K562 (cell line): ENCODE results near the gene SHISAL1. TPM values are rescaled to one million over a fixed set of nuclear protein-coding genes. Genes with fewer than 3 reads are reported as not detected.

Experiments
- ATAC-seq: fragments of 200-7000 bp; cut with Tn5 transposase; 3 replicates; pipeline ENCODE4 v1.9.1; 2020; ENCODE audit warnings: moderate library complexity
- BruUV-seq: library from RNA; stranded (reverse); fragments of 400-500 nt; replicated peaks from 2 replicates; lab custom pipeline; 2021; lab: Mats Ljungman, UMichigan
- CTCF ChIA-PET: fragments of 300-600 bp; formaldehyde crosslinking; extraction: SDS; loops from one replicate; lab custom pipeline; 2021; ENCODE audit warnings: low intra/inter-chr PET ratio; lab: Yijun Ruan, JAX
- POLR2A ChIA-PET: fragments of 300-600, 350-650 bp; sonication (Branson Sonifier 250); formaldehyde crosslinking; extraction: SDS; loops from one replicate; lab custom pipeline; 2021; ENCODE audit warnings: antibody characterized with exemption, inconsistent platforms; lab: Yijun Ruan, JAX
- DNase-seq, 4 experiments: peaks; one replicate each; pipeline versions ENCODE4 v3.0.0 to v3.0.0-alpha.2; 2011 to 2018; ENCODE audit warnings: low spot score in 3 of 4, mixed read lengths in 3 of 4; ENCODE audit errors: extremely low read depth in 1 of 4
- FAIRE-seq: peaks from 2 replicates; lab custom pipeline; 2011; peaks lifted over from hg19 to GRCh38; lab: Jason Lieb, UNC
- H2AFZ ChIP-seq: 2 replicates; pipeline ENCODE4 v1.6.0; 2011; ENCODE audit warnings: low read depth, low read length, control low read depth, inconsistent platforms
- H3K27ac ChIP-seq: fragments of 200-600 bp; 3 replicates; pipeline ENCODE4 v1.8.0; 2011; ENCODE audit warnings: low read depth, mild to moderate bottlenecking, control low read depth, inconsistent platforms, low read length, moderate library complexity, mixed read lengths; ENCODE audit errors: extremely low read depth
- H3K27me3 ChIP-seq, 2 experiments: fragments of 300-600 bp in 1 of 2; 2 replicates in 1 of 2; 3 replicates in 1 of 2; pipeline versions ENCODE4 v1.6.0 to v1.8.0; 2011; ENCODE audit warnings: inconsistent platforms in 2 of 2, low read length in 2 of 2, mild to moderate bottlenecking in 1 of 2, mixed read lengths in 1 of 2, moderate library complexity in 1 of 2; ENCODE audit not compliant: control insufficient read depth in 2 of 2, insufficient read depth in 2 of 2
- H3K36me3 ChIP-seq: fragments of 300-600 bp; 3 replicates; pipeline ENCODE4 v1.8.0; 2011; ENCODE audit warnings: mild to moderate bottlenecking, low read length, inconsistent platforms; ENCODE audit not compliant: control insufficient read depth, insufficient read depth
- H3K4me1 ChIP-seq, 2 experiments: fragments of 200-600 bp in 1 of 2; replicated peaks in 1 of 2; 2 replicates in 1 of 2; 3 replicates in 1 of 2; pipeline versions ENCODE4 v1.5.1 to v1.8.0; 2011; ENCODE audit warnings: inconsistent platforms in 2 of 2, low read length in 2 of 2, mild to moderate bottlenecking in 1 of 2, mixed read lengths in 1 of 2, moderate library complexity in 1 of 2; ENCODE audit not compliant: control insufficient read depth in 2 of 2, insufficient read depth in 2 of 2
- H3K4me2 ChIP-seq: 2 replicates; pipeline ENCODE4 v1.6.1; 2011; ENCODE audit warnings: low read length, control low read depth, inconsistent platforms, mixed read lengths; ENCODE audit not compliant: insufficient read depth
- H3K4me3 ChIP-seq: fragments of 200-600 bp; sonication (generic), shearing (Covaris generic); 2 replicates; pipeline ENCODE4 v1.5.1; 2016; ENCODE audit warnings: control low read depth, inconsistent platforms
- H3K79me2 ChIP-seq: fragments of 200-600 bp; 3 replicates; pipeline ENCODE4 v1.8.0; 2011; ENCODE audit warnings: low read length, inconsistent platforms; ENCODE audit not compliant: control insufficient read depth, insufficient read depth
- H3K9ac ChIP-seq, 2 experiments: 2 replicates each; pipeline versions ENCODE4 v1.6.0 to v1.6.1; 2011; ENCODE audit warnings: low read depth in 2 of 2, low read length in 2 of 2, control low read depth in 1 of 2, inconsistent platforms in 1 of 2, mild to moderate bottlenecking in 1 of 2, mixed read lengths in 1 of 2; ENCODE audit not compliant: insufficient read depth in 1 of 2
- H3K9me1 ChIP-seq: one replicate; pipeline ENCODE4 v1.6.0; 2011; ENCODE audit warnings: inconsistent platforms, mild to moderate bottlenecking, low read length, moderate library complexity; ENCODE audit not compliant: control insufficient read depth, insufficient read depth
- H3K9me3 ChIP-seq: replicated peaks from 2 replicates; pipeline ENCODE4 v1.5.1; 2011; ENCODE audit warnings: low read depth, low read length, inconsistent platforms; ENCODE audit not compliant: control insufficient read depth, insufficient read depth
- H4K20me1 ChIP-seq: replicated peaks from 2 replicates; pipeline ENCODE4 v1.6.1; 2011; ENCODE audit warnings: low read length, inconsistent platforms, mixed read lengths; ENCODE audit not compliant: control insufficient read depth, insufficient read depth
- BRD4 ChIP-seq: fragments of 200-600 bp; sonication (generic); IDR thresholded peaks from 2 replicates; pipeline ENCODE4 v1.6.1; 2017; ENCODE audit warnings: inconsistent platforms
- NEUROD1 ChIP-seq: fragments of 150-350 bp; IDR thresholded peaks from 2 replicates; pipeline ENCODE4 v1.6.1; 2014; ENCODE audit warnings: borderline replicate concordance, low read length, low read depth; ENCODE audit not compliant: partially characterized antibody
- SMAD2 ChIP-seq: fragments of 150-350 bp; IDR thresholded peaks from 2 replicates; pipeline ENCODE4 v1.6.1; 2014; ENCODE audit warnings: low read depth, mild to moderate bottlenecking, low read length
- TAF7 ChIP-seq: fragments of 450-650 bp; IDR thresholded peaks from 2 replicates; pipeline ENCODE4 v1.6.1; 2016; ENCODE audit warnings: missing genetic modification characterization, missing compliant biosample characterization
- ZFP36 ChIP-seq: fragments of 150-350 bp; IDR thresholded peaks from 2 replicates; pipeline ENCODE4 v1.6.1; 2018; ENCODE audit warnings: low read length, low read depth; ENCODE audit not compliant: partially characterized antibody
- WGBS: fragments of 100-300 bp; shearing (Covaris generic); methylation state at CpG from one replicate; pipeline ENCODE4 v1.1.6; 2016; ENCODE audit warnings: low coverage, mixed read lengths; ENCODE audit not compliant: insufficient coverage; ENCODE audit errors: missing lambda C conversion rate; 5-methylcytosine and 5-hydroxymethylcytosine counted together
- in situ Hi-C: fragments of 300-500 bp; cut with MboI; formaldehyde crosslinking; loops from 4 replicates; pipeline ENCODE4 v1.15.0; 2018; ENCODE audit warnings: inconsistent platforms, mixed read lengths
- intact Hi-C: fragments of 100-400 bp; cut with micrococcal nuclease; formaldehyde crosslinking; loops from 2 replicates; pipeline ENCODE4 v1.14.2; 2022
- polyA plus RNA-seq, 8 experiments: library from polyadenylated mRNA; depleted of rRNA in 4 of 8; stranded (reverse) in 5 of 8; unstranded in 3 of 8; fragments of >200 nt; fragmentation: Nextera tagmentation in 2 of 8; fragmentation: Illumina TruSeq in 1 of 8; extraction: Ambion mirVana in 2 of 8; extraction: Trizol in 1 of 8; gene quantifications; 2 replicates each; pipeline versions ENCODE4 v1.2.1 to v1.2.3, GENCODE V29; 2011 to 2014; ENCODE audit warnings: inconsistent platforms in 1 of 8, missing spikeins in 1 of 8
- total RNA-seq, 7 experiments: library from RNA; depleted of rRNA in 6 of 7; stranded (reverse); fragments of >200 nt in 6 of 7; fragmentation: Illumina TruSeq in 2 of 7; extraction: Trizol in 2 of 7; gene quantifications; 2 replicates each; pipeline versions ENCODE4 v1.2.1 to v1.2.3, GENCODE V29; 2011 to 2021; ENCODE audit warnings: low replicate concordance in 1 of 7
- TF ChIP-seq, protein P1 (sequence below): fragments of 250-450 bp; sonication (Bioruptor Pico); IDR thresholded peaks from 2 replicates; pipeline ENCODE4 v1.5.0; 2020; ENCODE audit warnings: mild to moderate bottlenecking, borderline replicate concordance

The SHISAL1 gene
- total and polyA plus RNA-seq, 9 of the 15 experiments (the other 6 are each of a cell fraction or from before 2014, with no cell fraction given): not detected

DNA sequence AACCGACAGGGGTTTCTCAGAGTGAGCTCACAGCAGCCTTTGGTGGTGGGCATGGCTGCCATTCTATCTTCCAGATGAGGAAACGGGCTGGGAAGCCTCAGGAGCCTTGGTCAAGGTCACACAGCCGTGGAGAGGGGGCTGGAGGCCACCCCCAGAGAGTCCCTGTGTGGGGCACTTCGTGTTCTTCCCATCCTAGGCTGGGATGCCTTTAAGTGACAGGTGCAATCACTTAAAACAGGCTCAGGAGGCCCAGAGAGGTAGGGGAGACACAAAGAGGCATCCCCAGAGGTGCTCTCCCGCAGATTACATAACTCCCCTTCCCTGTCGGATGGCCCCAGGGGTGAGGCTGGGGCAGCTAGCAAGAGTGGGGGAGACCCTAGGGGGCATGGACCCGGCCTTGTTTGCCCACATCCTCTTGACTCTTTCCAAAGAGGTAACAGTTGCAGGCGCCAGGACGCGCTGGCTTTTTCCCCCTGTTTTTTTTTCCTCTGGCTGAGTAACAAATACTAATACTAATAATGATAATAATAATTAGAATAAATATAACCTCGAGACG, 17.5 kb upstream of the SHISAL1 start:
- TF ChIP-seq, protein P1, sequence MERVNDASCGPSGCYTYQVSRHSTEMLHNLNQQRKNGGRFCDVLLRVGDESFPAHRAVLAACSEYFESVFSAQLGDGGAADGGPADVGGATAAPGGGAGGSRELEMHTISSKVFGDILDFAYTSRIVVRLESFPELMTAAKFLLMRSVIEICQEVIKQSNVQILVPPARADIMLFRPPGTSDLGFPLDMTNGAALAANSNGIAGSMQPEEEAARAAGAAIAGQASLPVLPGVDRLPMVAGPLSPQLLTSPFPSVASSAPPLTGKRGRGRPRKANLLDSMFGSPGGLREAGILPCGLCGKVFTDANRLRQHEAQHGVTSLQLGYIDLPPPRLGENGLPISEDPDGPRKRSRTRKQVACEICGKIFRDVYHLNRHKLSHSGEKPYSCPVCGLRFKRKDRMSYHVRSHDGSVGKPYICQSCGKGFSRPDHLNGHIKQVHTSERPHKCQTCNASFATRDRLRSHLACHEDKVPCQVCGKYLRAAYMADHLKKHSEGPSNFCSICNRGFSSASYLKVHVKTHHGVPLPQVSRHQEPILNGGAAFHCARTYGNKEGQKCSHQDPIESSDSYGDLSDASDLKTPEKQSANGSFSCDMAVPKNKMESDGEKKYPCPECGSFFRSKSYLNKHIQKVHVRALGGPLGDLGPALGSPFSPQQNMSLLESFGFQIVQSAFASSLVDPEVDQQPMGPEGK (CRISPR knock-in tag): no peak
- TF ChIP-seq BRD4 (no peak), NEUROD1 (no peak), SMAD2 (no peak), ZFP36 (no peak), TAF7 (tag) (no peak)
- Histone ChIP-seq H3K27ac (no peak overlapping the region), H3K9me3 (no peaks in the 10 kb centered on the region), H3K36me3 (no peaks in the 10 kb centered on the region), H3K27me3 (peaks cover 2 to 12% of the 10 kb centered on the region in 2 experiments; a peak in 3 of 5 replicates), H3K4me2 (no peak overlapping the region), H2AFZ (no peak overlapping the region), H3K4me3 (no peak overlapping the region), H4K20me1 (no peaks in the 10 kb centered on the region), H3K4me1 (no peaks in the 10 kb centered on the region; a peak in 1 of 5 replicates), H3K9ac (no peak overlapping the region), H3K9me1 (no peaks in the 10 kb centered on the region), H3K79me2 (no peaks in the 10 kb centered on the region)
- ChIA-PET POLR2A (no interaction called here), CTCF (no interaction called here)
- intact Hi-C loops (no loop called here), in situ Hi-C loops (no loop called here)
- FAIRE-seq: no peak
- ATAC-seq: no peak
- DNase-seq: no peak
- BruUV-seq: no TSS peak
- WGBS: 15% methylated on average over 11 of the region's 12 CpGs
